SU-DHL-6 (cell line): ENCODE results near the gene TBC1D1.
"Not testable (repeated sequence)": the region's sequence is repeated elsewhere in the genome, so short reads cannot be mapped to it uniquely, and the experiment has no call there.

Experiments used
- H2AFZ ChIP-seq: fragments of 200-600 bp; sonication (generic); 2 replicates; pipeline ENCODE4 v1.6.1; 2014; ENCODE audit warnings: low read depth, mild to moderate bottlenecking, moderate library complexity, mixed read lengths, antibody characterized with exemption, low read length; ENCODE audit not compliant: severe bottlenecking
- H3F3A ChIP-seq: fragments of 200-600 bp; shearing (Covaris generic); 2 replicates; pipeline ENCODE4 v1.6.0; 2016; ENCODE audit warnings: antibody characterized with exemption, mild to moderate bottlenecking; ENCODE audit not compliant: insufficient read depth
- H3K27ac ChIP-seq: fragments of 200-600 bp; sonication (generic); 2 replicates; pipeline ENCODE4 v1.5.1; 2016; ENCODE audit warnings: low read depth, mild to moderate bottlenecking, low read length, moderate library complexity, mixed read lengths
- H3K27me3 ChIP-seq: fragments of 200-600 bp; sonication (generic), shearing (Covaris generic); 2 replicates; pipeline ENCODE4 v1.6.0; 2014; ENCODE audit warnings: mild to moderate bottlenecking, low read length
- H3K36me3 ChIP-seq: fragments of 200-600 bp; sonication (generic); 2 replicates; pipeline ENCODE4 v1.6.1; 2014; ENCODE audit warnings: mild to moderate bottlenecking, low read length, mixed read lengths
- H3K4me2 ChIP-seq: fragments of 300-600, 200-600 bp; shearing (Covaris generic), sonication (generic); 2 replicates; pipeline ENCODE4 v1.6.0; 2014; ENCODE audit warnings: low read length, low read depth, mild to moderate bottlenecking; ENCODE audit not compliant: poor library complexity, severe bottlenecking
- H3K4me3 ChIP-seq: fragments of 200-600 bp; sonication (generic); 2 replicates; pipeline ENCODE4 v1.5.1; 2014; ENCODE audit warnings: antibody characterized with exemption, low read length, mild to moderate bottlenecking, mixed read lengths; ENCODE audit not compliant: insufficient read depth, poor library complexity, severe bottlenecking
- H3K79me2 ChIP-seq: fragments of 200-600 bp; sonication (generic); 2 replicates; pipeline ENCODE4 v1.6.1; 2014; ENCODE audit warnings: mild to moderate bottlenecking, low read length, moderate library complexity; ENCODE audit not compliant: insufficient read depth
- H3K9ac ChIP-seq: fragments of 200-600 bp; sonication (generic); 2 replicates; pipeline ENCODE4 v1.7.0; 2014; ENCODE audit warnings: mild to moderate bottlenecking, low read length
- H3K9me2 ChIP-seq: fragments of 200-600 bp; sonication (generic); replicated peaks from 2 replicates; pipeline ENCODE4 v1.6.1; 2014; ENCODE audit warnings: low read length; ENCODE audit not compliant: insufficient read depth
- H3K9me3 ChIP-seq: fragments of 200-600 bp; sonication (generic); 2 replicates; pipeline ENCODE4 v1.6.1; 2014; ENCODE audit warnings: low read length, mixed read lengths; ENCODE audit not compliant: insufficient read depth
- H4K20me1 ChIP-seq: fragments of 200-600 bp; sonication (generic); 2 replicates; pipeline ENCODE4 v1.6.1; 2014; ENCODE audit warnings: low read depth, mild to moderate bottlenecking, antibody characterized with exemption, low read length, moderate library complexity, mixed read lengths
- CTCF ChIP-seq: fragments of 200-600 bp; sonication (generic); IDR thresholded peaks from one replicate; pipeline ENCODE4 v1.5.1; 2017; ENCODE audit warnings: antibody characterized with exemption, mild to moderate bottlenecking, low read length, moderate library complexity; ENCODE audit not compliant: insufficient read depth, poor library complexity, severe bottlenecking
- EZH2phosphoT487 ChIP-seq: fragments of 200-600 bp; sonication (generic), shearing (Covaris generic); conservative IDR thresholded peaks from 2 replicates; pipeline ENCODE4 v1.6.1; 2018; ENCODE audit warnings: mild to moderate bottlenecking, antibody characterized with exemption, low read length, moderate library complexity, mixed read lengths

Gene TBC1D1

GRCh38 chr4:37918653-37919052 is 27.8 kb downstream of the TBC1D1 start:
- Histone ChIP-seq H3K9me3 (no peaks in the 10 kb centered on the region), H3K27ac (no peak overlapping the region), H3K4me2 (no peak overlapping the region), H3K4me3 (no peak overlapping the region), H3K9me2 (no peaks in the 10 kb centered on the region), H3K27me3 (no peaks in the 10 kb centered on the region), H3F3A (no peaks in the 10 kb centered on the region), H4K20me1 (no peaks in the 10 kb centered on the region), H3K79me2 (no peaks in the 10 kb centered on the region), H3K9ac (no peak overlapping the region), H3K36me3 (no peaks in the 10 kb centered on the region), H2AFZ (no peak overlapping the region)
- no peak for TF ChIP-seq EZH2phosphoT487

GRCh38 chr4:37922328-37922727 is 31.4 kb downstream of the TBC1D1 start:
- Histone ChIP-seq H3K4me2 (no peak overlapping the region), H3K27me3 (no peaks in the 10 kb centered on the region), H2AFZ (no peak overlapping the region), H3K9me3 (no peaks in the 10 kb centered on the region), H4K20me1 (no peaks in the 10 kb centered on the region), H3K36me3 (no peaks in the 10 kb centered on the region), H3K27ac (no peak overlapping the region), H3K9ac (no peak overlapping the region), H3F3A (no peaks in the 10 kb centered on the region), H3K79me2 (no peaks in the 10 kb centered on the region), H3K9me2 (no peaks in the 10 kb centered on the region), H3K4me3 (no peak overlapping the region)
- TF ChIP-seq CTCF (no peak), EZH2phosphoT487 (no peak)

- H3K4me2 ChIP-seq, H3K36me3 ChIP-seq, H3K27me3 ChIP-seq, H3K27ac ChIP-seq, H4K20me1 ChIP-seq, H2AFZ ChIP-seq, H3K9ac ChIP-seq, H3K9me2 ChIP-seq, H3K4me3 ChIP-seq, H3K79me2 ChIP-seq, H3F3A ChIP-seq, H3K9me3 ChIP-seq: not testable (repeated sequence)
Observed at GRCh38 chr4:37923089-37923488, 32.2 kb downstream of the TBC1D1 start.

- no peak overlapping the region for H3K4me3 ChIP-seq
- no peak overlapping the region for H3K9ac ChIP-seq
- H2AFZ ChIP-seq, result no peak overlapping the region
- no peaks in the 10 kb centered on the region for H3F3A ChIP-seq
- H3K79me2 ChIP-seq, result no peaks in the 10 kb centered on the region
- no peaks in the 10 kb centered on the region for H4K20me1 ChIP-seq
- H3K9me2 ChIP-seq, result no peaks in the 10 kb centered on the region
- H3K27ac ChIP-seq, result no peak overlapping the region
- H3K9me3 ChIP-seq, result no peaks in the 10 kb centered on the region
- H3K4me2 ChIP-seq, result no peak overlapping the region
- no peaks in the 10 kb centered on the region for H3K27me3 ChIP-seq
- TF ChIP-seq EZH2phosphoT487 (no peak), CTCF (no peak)
- no peaks in the 10 kb centered on the region for H3K36me3 ChIP-seq
Observed at GRCh38 chr4:37924946-37925345, 34.1 kb downstream of the TBC1D1 start.
